ENCODE data around the gene GLRX3.

GLRX3 gene

DNA sequence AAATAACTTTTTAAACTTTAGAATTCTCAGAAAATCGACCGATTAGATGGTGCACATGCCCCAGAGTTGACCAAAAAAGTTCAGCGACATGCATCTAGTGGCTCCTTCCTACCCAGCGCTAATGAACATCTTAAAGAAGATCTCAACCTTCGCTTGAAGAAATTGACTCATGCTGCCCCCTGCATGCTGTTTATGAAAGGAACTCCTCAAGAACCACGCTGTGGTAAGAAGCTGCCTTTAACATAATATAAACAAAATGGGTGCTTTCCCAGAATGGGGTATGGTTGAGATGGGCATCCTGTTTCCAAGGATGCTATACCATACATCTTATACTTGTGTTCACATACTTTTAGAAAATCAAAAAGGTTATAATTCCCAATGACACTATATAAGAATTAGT lies 24.6 kb downstream of the GLRX3 start:
- no peak overlapping the region for H3K4me3 ChIP-seq (ENCODE audit: low read depth, low read length)
- peak; percentile 59 for TF ChIP-seq CTCF (conservative IDR thresholded peaks at IDR 0.05; ENCODE audit: low read depth, low read length)
- DNase-seq (ENCODE audit: low read depth): peak; percentile 71

DNA sequence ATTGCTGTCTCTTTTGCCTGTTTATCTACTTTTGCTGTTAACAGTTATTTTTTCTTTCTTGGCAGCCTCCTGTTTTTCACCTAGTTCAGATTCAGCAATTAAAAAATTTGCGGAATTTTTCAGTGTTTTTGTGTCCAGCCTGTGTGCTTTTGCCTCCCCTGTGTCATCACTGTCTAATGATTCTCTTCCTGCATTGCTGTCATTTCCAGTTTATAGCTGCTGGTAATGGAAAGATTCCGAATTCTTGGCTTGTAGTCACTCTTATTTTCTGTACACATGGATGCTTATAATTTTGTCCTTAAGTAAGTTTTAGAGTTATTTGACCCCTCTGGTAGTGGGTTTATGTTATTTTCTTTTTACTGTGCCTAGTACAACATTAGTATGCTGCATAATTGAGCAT lies 25.1 kb downstream of the GLRX3 start:
- TF ChIP-seq CTCF (conservative IDR thresholded peaks at IDR 0.05; ENCODE audit: low read depth, low read length): no peak
- no peak for DNase-seq (ENCODE audit: low read depth)

GRCh38 chr10:130167193-130167592 lies 31.0 kb downstream of the GLRX3 start:
- no peak for TF ChIP-seq CTCF (conservative IDR thresholded peaks at IDR 0.05; ENCODE audit: low read depth, low read length)
- DNase-seq (ENCODE audit: low read depth): no peak
- H3K4me3 ChIP-seq (ENCODE audit: low read depth, low read length): no peak overlapping the region

More for the DNA sequence above, 25.1 kb downstream of the GLRX3 start:
- no peak overlapping the region for H3K4me3 ChIP-seq (ENCODE audit: low read depth, low read length)

- no peak for DNase-seq (ENCODE audit: low read depth)
- TF ChIP-seq CTCF (conservative IDR thresholded peaks at IDR 0.05; ENCODE audit: low read depth, low read length): no peak
- no peak overlapping the region for H3K4me3 ChIP-seq (ENCODE audit: low read depth, low read length)
Measured at GRCh38 chr10:130167707-130168106, 31.5 kb downstream of the GLRX3 start.

DNA sequence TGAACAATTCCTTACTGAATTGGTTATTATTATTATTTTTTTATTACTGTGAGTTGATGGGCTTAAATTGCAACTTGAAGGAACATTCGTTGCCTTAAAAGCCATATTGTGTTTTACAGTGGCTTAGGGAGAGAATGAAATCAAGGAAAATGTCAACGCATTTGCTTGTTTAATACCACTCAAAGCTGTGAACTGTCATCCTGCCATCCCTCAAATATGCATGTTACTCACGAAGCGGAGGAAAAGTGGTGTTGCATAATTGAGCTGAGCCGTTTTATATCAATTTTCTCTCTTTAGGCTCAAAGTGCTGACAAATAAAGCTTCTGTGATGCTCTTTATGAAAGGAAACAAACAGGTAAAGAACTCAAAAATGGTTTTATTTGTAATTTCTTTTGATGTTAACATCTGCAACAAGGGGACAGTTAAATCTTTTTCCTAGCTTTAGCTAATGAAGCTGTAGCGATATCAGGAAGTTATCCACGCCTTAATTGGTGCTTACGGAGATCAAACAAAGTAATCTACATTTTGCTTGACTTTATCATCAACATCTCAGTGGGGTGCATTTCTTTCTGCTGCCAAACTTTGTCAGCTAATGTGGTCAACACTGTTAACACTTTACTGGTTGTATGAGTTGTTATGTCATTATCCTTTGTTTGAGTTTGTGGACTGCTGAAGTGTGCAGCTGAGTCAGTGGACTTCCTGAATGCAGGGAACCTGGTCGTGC lies 33.1 kb downstream of the GLRX3 start:
- no peak for TF ChIP-seq CTCF (conservative IDR thresholded peaks at IDR 0.05; ENCODE audit: low read depth, low read length)

GRCh38 chr10:130171196-130171595 lies 35.0 kb downstream of the GLRX3 start:
- no peak overlapping the region for H3K4me3 ChIP-seq (ENCODE audit: low read depth, low read length)
- DNase-seq (ENCODE audit: low read depth): no peak
- no peak for TF ChIP-seq CTCF (conservative IDR thresholded peaks at IDR 0.05; ENCODE audit: low read depth, low read length)

More for the DNA sequence above, 33.1 kb downstream of the GLRX3 start:
- H3K4me3 ChIP-seq (ENCODE audit: low read depth, low read length): no peak overlapping the region
- peak; percentile 83 for DNase-seq (ENCODE audit: low read depth)

DNA sequence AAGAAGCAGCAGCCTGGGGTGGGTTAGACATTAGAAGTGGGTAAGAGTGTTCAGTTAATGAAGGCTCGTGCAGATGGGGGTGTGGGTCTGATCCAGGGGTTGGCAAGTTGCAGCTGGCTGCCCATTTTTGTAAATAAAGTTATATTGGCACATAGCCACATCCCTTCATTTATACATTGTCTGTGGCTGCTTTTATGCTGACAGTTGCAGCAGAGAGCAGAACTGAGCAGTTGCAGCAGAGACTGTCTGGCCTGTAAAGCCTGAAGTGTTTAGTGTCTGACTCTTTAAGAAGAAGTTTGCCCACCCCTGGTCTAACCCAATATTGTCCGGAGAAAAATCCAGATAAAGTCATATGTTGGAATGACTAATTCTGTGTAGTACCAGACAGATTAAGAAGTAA lies 38.1 kb downstream of the GLRX3 start:
- DNase-seq (ENCODE audit: low read depth): no peak
- TF ChIP-seq CTCF (conservative IDR thresholded peaks at IDR 0.05; ENCODE audit: low read depth, low read length): no peak

More for the DNA sequence above, 38.1 kb downstream of the GLRX3 start:
- no peak overlapping the region for H3K4me3 ChIP-seq (ENCODE audit: low read depth, low read length)

Data from choroid plexus epithelial cell (primary cell).